ENCODE measurements around the gene PIK3AP1. TPM values are rescaled to one million over a fixed set of nuclear protein-coding genes. Genes with fewer than 3 reads are reported as not detected.
"Not testable (repeated sequence)": the region's sequence is repeated elsewhere in the genome, so short reads cannot be mapped to it uniquely, and the experiment has no call there.

PIK3AP1 gene
- total RNA-seq, 2 experiments from 2014 or later, result 1.6 to 1.7 TPM

DNA sequence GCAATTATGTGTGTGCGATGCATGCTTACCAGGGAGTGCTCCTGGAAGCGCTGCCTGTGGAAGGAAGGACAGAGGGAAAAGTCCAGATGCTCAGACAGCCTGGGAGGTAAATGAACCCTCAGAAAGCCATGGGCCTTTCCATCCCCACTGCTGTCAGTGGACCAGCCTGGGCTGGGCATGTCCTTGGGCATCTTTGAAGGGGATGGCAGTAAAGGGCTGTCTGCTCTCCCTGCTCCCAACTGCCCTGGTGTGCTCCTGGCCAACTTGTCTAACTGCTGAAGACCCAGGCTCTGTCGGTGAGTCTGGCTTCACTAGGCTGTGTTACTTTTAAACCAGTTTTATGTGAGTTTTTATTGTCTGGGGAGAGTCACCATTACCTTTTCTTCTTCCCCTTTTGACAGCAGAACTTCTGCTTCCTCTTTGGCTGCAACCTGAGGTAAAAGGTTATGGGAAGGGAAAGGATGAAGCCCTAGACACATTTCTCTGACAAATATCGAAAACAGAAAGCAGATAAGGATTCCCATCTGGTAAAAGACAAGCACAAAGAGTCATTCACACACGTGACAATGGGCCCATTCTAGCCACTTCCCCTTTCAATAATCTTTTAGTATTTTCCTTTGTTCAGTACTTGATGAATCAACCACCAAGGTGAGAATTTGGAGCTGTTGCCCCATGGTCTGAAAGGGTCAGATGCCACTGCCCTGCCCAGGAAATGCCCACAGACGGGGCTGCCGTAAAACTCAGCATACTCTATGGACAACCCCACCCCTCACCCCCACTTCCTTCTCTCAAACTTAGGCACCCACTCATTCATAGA is 27.6 kb upstream of the PIK3AP1 start:
- intact Hi-C loops (cut with micrococcal nuclease), result no loop called here
- Mint-ChIP-seq H3K27me3 (ENCODE audit: low read depth) (no peaks in the 10 kb centered on the region), H3K9me3 (no peaks in the 10 kb centered on the region), H3K27ac (no peak overlapping the region), H3K4me1 (ENCODE audit: low read depth) (peaks cover 6% of the 10 kb centered on the region), H3K4me3 (no peak overlapping the region), H3K36me3 (ENCODE audit: low read depth) (no peaks in the 10 kb centered on the region)
- no peak for DNase-seq
- CTCF ChIA-PET, result interaction anchor here (0.6 kb wide), 1 partner anchor 184 kb away, joined by 3 read pairs; no protein-coding TSS in a partner anchor

GRCh38 chr10:96746503-96746902 is 26.2 kb upstream of the PIK3AP1 start:
- no peaks in the 10 kb centered on the region for H3K36me3 Mint-ChIP-seq (ENCODE audit: low read depth)
- no peak overlapping the region for H3K4me3 Mint-ChIP-seq
- H3K27me3 Mint-ChIP-seq (ENCODE audit: low read depth), result no peaks in the 10 kb centered on the region
- CTCF ChIA-PET, result interaction anchor here (0.8 to 1.1 kb wide), 2 partner anchors 80 to 83 kb away, joined by 3 read pairs; no protein-coding TSS in a partner anchor
- no peak overlapping the region for H3K27ac Mint-ChIP-seq
- DNase-seq, result no peak
- peaks cover 6% of the 10 kb centered on the region for H3K4me1 Mint-ChIP-seq (ENCODE audit: low read depth)
- intact Hi-C loops (cut with micrococcal nuclease), result no loop called here
- H3K9me3 Mint-ChIP-seq, result no peaks in the 10 kb centered on the region

DNA sequence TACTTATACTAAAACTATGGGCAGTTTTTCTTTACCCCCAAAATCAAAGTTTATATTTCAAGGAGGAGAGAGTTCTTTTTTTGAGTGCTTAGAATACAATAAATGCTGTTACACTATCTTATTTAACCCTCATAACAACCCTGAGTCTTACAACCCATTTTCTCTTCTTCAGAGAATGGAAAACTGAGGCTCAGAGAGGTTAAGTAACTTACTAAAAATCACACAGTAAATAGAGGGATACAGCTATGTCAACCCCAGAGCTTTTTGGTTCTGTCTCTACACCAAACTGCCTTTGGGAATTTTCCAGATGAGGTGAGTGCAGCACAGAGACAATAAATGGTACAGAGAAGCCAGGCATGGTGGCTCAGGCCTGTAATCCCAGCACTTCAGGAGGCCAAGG is 25.6 kb upstream of the PIK3AP1 start:
- Mint-ChIP-seq H3K4me1 (ENCODE audit: low read depth) (peaks cover 6% of the 10 kb centered on the region), H3K27ac (no peak overlapping the region), H3K27me3 (ENCODE audit: low read depth) (no peaks in the 10 kb centered on the region), H3K9me3 (no peaks in the 10 kb centered on the region), H3K36me3 (ENCODE audit: low read depth) (no peaks in the 10 kb centered on the region), H3K4me3 (no peak overlapping the region)
- intact Hi-C loops (cut with micrococcal nuclease), result loop anchor here (2.0 kb wide), 1 partner anchor 103 kb away; no protein-coding TSS in a partner anchor
- DNase-seq, result no peak
- CTCF ChIA-PET, result interaction anchor here (0.8 kb wide), 1 partner anchor 80 kb away, joined by 3 read pairs; no protein-coding TSS in a partner anchor

DNA sequence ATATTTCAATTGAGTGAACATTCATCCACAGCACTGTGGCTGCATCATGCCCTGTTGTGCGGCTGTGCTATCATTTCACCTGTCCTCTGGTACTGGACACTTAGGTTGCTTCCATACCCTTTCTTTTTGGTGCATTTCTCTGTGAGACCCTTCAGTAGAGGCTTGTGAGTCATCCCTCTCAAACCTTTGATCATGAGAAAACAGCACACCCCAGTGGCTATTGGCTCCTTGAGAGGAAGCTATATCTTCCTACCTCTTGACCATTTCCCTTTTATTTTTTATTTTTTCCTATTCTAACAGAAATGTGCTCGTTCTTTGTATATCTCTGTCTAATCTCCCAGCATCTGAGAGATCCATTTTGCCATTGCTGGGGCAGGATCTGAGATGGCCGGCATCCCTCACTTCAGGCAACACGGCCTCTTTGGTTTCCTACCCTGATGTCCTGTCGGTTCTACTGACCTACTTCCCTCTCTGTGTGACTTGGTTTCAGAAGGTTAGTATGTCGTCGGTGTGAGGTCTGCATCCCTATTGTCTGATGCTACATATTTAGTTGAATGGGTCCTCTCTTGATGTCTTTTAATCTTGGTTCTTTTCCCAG is 23.8 kb upstream of the PIK3AP1 start:
- H3K4me3 Mint-ChIP-seq, result no peak overlapping the region
- H3K27ac Mint-ChIP-seq, result no peak overlapping the region
- no peak for DNase-seq
- peaks cover 6% of the 10 kb centered on the region for H3K4me1 Mint-ChIP-seq (ENCODE audit: low read depth)
- no peaks in the 10 kb centered on the region for H3K9me3 Mint-ChIP-seq
- intact Hi-C loops (cut with micrococcal nuclease), result loop anchor here (2.0 kb wide), 1 partner anchor 101 kb away; no protein-coding TSS in a partner anchor
- CTCF ChIA-PET, result interaction anchor here (1.2 kb wide), 1 partner anchor 101 kb away, joined by 3 read pairs; no protein-coding TSS in a partner anchor
- H3K27me3 Mint-ChIP-seq (ENCODE audit: low read depth), result no peaks in the 10 kb centered on the region
- no peaks in the 10 kb centered on the region for H3K36me3 Mint-ChIP-seq (ENCODE audit: low read depth)

GRCh38 chr10:96741557-96741956 is 21.2 kb upstream of the PIK3AP1 start:
- DNase-seq; intact Hi-C loops (cut with micrococcal nuclease); H3K9me3 Mint-ChIP-seq; H3K27me3 Mint-ChIP-seq (ENCODE audit: low read depth); H3K4me3 Mint-ChIP-seq; H3K4me1 Mint-ChIP-seq (ENCODE audit: low read depth); H3K27ac Mint-ChIP-seq; H3K36me3 Mint-ChIP-seq (ENCODE audit: low read depth): not testable (repeated sequence)
- CTCF ChIA-PET, result interaction anchor here (1.0 kb wide), 1 partner anchor 98 kb away, joined by 3 read pairs; no protein-coding TSS in a partner anchor

- no peaks in the 10 kb centered on the region for H3K36me3 Mint-ChIP-seq (ENCODE audit: low read depth)
- intact Hi-C loops (cut with micrococcal nuclease), result no loop called here
- H3K27ac Mint-ChIP-seq, result no peak overlapping the region
- DNase-seq, result no peak
- H3K27me3 Mint-ChIP-seq (ENCODE audit: low read depth), result no peaks in the 10 kb centered on the region
- no peaks in the 10 kb centered on the region for H3K9me3 Mint-ChIP-seq
- H3K4me1 Mint-ChIP-seq (ENCODE audit: low read depth), result no peaks in the 10 kb centered on the region
- H3K4me3 Mint-ChIP-seq, result no peak overlapping the region
- CTCF ChIA-PET, result interaction anchor here (0.9 to 1.0 kb wide), 2 partner anchors 97 to 284 kb away, joined by 3 to 4 read pairs; no protein-coding TSS in a partner anchor
Observed at GRCh38 chr10:96740579-96741281, 20.4 kb upstream of the PIK3AP1 start.

DNA sequence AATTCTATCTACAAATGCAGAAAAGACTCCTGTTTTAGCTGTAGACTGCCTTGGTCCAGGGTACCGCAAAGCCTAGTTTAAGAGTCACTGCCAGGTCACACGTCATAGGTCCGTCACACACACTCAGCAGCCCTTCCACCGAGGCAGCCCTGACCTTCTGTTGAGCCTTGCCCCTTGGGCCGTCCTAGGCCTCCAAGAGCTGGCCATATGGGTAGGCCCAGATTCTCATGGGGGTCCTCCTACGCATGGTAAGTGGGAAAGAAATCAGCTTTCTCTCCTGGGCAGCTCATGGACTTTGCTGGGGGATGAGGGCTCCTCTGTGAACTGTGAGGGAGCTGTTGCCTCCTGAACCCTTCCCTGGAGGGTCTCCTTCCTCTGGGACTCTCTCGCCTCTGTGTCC is 19.8 kb upstream of the PIK3AP1 start:
- H3K4me1 Mint-ChIP-seq (ENCODE audit: low read depth), result no peaks in the 10 kb centered on the region
- CTCF ChIA-PET, result interaction anchor here (0.9 kb wide), 1 partner anchor 285 kb away, joined by 4 read pairs; no protein-coding TSS in a partner anchor
- H3K27ac Mint-ChIP-seq, result no peak overlapping the region
- H3K4me3 Mint-ChIP-seq, result no peak overlapping the region
- intact Hi-C loops (cut with micrococcal nuclease), result no loop called here
- H3K9me3 Mint-ChIP-seq, result no peaks in the 10 kb centered on the region
- DNase-seq, result no peak
- H3K36me3 Mint-ChIP-seq (ENCODE audit: low read depth), result no peaks in the 10 kb centered on the region
- no peaks in the 10 kb centered on the region for H3K27me3 Mint-ChIP-seq (ENCODE audit: low read depth)

DNA sequence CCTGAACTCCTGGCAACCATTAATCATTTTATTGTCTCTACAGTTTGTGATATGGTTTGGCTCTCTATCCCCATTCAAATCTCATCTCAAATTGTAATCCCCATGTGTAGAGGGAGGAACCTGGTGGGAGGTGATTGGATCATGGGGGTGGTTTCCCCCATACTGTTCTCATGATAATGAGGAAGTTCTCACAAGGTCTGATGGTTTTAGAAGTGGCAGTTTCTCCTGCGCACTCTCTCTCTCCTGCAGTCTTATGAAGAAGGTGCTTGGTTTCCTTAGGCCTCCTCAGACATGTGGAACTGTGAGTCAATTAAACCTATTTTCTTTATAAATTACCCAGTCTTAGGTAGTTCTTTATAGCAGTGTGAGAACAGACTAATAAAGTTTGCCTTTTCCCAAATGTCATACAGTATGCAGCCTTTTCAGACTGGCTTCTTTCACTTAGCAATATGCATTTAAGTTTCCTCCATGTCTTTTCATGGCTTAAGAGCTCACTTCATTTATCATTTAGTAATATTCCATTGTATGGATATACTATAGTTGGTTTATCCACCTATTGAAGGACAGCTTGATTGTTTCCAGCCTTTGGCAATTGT is 17.1 kb upstream of the PIK3AP1 start:
- H3K4me1 Mint-ChIP-seq (ENCODE audit: low read depth); CTCF ChIA-PET; H3K36me3 Mint-ChIP-seq (ENCODE audit: low read depth): not testable (repeated sequence)

DNA sequence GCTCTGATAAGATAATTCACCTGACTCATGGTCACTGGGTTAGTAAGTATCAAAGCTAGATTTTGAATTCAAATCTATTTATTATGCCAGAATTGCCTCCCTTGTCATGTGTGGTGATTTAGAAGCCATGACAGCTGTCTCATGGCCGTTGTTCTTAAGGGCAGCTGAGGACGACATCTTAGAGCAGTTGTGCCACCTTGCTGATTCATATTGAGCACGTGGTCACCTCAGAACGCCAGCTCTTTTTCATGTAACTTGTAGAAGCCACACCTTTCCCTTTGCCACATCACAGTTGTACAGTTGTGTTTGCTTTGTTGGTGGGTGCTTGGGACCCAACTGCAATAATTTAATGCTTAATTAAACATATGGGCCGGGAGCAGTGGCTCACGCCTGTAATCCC is 4.3 kb upstream of the PIK3AP1 start:
- intact Hi-C loops (cut with micrococcal nuclease), result no loop called here
- Mint-ChIP-seq H3K4me3 (no peak overlapping the region), H3K36me3 (ENCODE audit: low read depth) (no peaks in the 10 kb centered on the region), H3K4me1 (ENCODE audit: low read depth) (peaks cover 4% of the 10 kb centered on the region), H3K27ac (no peak overlapping the region), H3K27me3 (ENCODE audit: low read depth) (peaks cover 3% of the 10 kb centered on the region), H3K9me3 (no peaks in the 10 kb centered on the region)
- no peak for DNase-seq
- CTCF ChIA-PET, result no interaction called here

More for the DNA sequence above, 17.1 kb upstream of the PIK3AP1 start:
- H3K4me3 Mint-ChIP-seq; H3K9me3 Mint-ChIP-seq; H3K27ac Mint-ChIP-seq; DNase-seq; intact Hi-C loops (cut with micrococcal nuclease); H3K27me3 Mint-ChIP-seq (ENCODE audit: low read depth): not testable (repeated sequence)

DNA sequence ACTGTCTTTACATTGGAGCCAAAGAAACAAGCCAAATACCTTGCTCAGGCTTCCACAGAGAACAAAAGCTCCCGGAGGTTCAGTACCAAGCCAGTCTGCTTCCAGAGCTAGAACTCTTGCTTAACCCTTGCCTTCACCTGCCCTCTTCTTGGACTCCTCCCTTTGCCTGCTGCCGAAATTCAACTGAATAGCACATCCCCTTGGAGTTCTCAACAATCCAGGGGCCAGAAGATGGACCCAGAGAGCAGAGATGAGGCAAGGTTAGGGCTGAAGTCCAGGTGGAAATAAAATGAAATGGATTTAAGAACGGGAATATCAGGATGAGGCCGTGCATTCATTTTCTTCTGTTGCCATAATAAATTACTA is 876 bp upstream of the PIK3AP1 start:
- Mint-ChIP-seq H3K4me3 (peak overlapping the region; percentile 62), H3K27ac (no peak overlapping the region), H3K4me1 (ENCODE audit: low read depth) (peaks cover 6% of the 10 kb centered on the region), H3K9me3 (no peaks in the 10 kb centered on the region), H3K36me3 (ENCODE audit: low read depth) (no peaks in the 10 kb centered on the region), H3K27me3 (ENCODE audit: low read depth) (peaks cover 3% of the 10 kb centered on the region)
- no peak for DNase-seq
- intact Hi-C loops (cut with micrococcal nuclease), result loop anchor here (1.0 to 2.0 kb wide), 4 partner anchors 26 to 346 kb away; no protein-coding TSS in a partner anchor
- CTCF ChIA-PET, result interaction anchor here (0.8 to 1.6 kb wide), 3 partner anchors 11 to 346 kb away, joined by 3 to 6 read pairs (median 3); no protein-coding TSS in a partner anchor

GRCh38 chr10:96719850-96720421 is 378 bp downstream of the PIK3AP1 start:
- Mint-ChIP-seq H3K36me3 (ENCODE audit: low read depth) (no peaks in the 10 kb centered on the region), H3K27me3 (ENCODE audit: low read depth) (peaks cover 3% of the 10 kb centered on the region), H3K27ac (peak overlapping the region; percentile 22), H3K9me3 (no peaks in the 10 kb centered on the region), H3K4me1 (ENCODE audit: low read depth) (peaks cover 6% of the 10 kb centered on the region), H3K4me3 (peak overlapping the region; percentile 84)
- intact Hi-C loops (cut with micrococcal nuclease), result loop anchor here (1.0 to 2.0 kb wide), 4 partner anchors 111 to 345 kb away; no protein-coding TSS in a partner anchor
- DNase-seq, result peak; percentile 64
- CTCF ChIA-PET, result interaction anchor here (0.6 kb wide), 1 partner anchor 1070 kb away, joined by 4 read pairs; no protein-coding TSS in a partner anchor
